ENCODE results near the gene WNT5B.

Gene WNT5B

GRCh38 chr12:1592444-1593173 lies 36.4 kb upstream of the WNT5B start:
- in situ Hi-C loops (cut with MboI; ENCODE audit: low pct_unique_long_range_greater_than_20kb, low sequenced_read_pairs, unreplicated experiment) = no loop called here
- peak; percentile 49 for DNase-seq (ENCODE audit: low spot score)
- no peak for TF ChIP-seq CTCF (IDR thresholded peaks at IDR 0.05; ENCODE audit: extremely low read depth, insufficient read depth, missing control alignments)

- in situ Hi-C loops (cut with MboI; ENCODE audit: low pct_unique_long_range_greater_than_20kb, low sequenced_read_pairs, unreplicated experiment) = no loop called here
- no peak for TF ChIP-seq CTCF (IDR thresholded peaks at IDR 0.05; ENCODE audit: extremely low read depth, insufficient read depth, missing control alignments)
- peak; percentile 36 for DNase-seq (ENCODE audit: low spot score)
These were observed 35.6 kb upstream of the WNT5B start for GRCh38 chr12:1593174-1594005.

- peak; percentile 84 for DNase-seq (ENCODE audit: low spot score)
- in situ Hi-C loops (cut with MboI; ENCODE audit: low pct_unique_long_range_greater_than_20kb, low sequenced_read_pairs, unreplicated experiment) = no loop called here
- TF ChIP-seq CTCF (IDR thresholded peaks at IDR 0.05; ENCODE audit: extremely low read depth, insufficient read depth, missing control alignments) = no peak
These were observed 35.1 kb upstream of the WNT5B start for GRCh38 chr12:1594006-1594260.

GRCh38 chr12:1594261-1595025 lies 34.6 kb upstream of the WNT5B start, which contains the start of gene FBXL14:
Gene FBXL14, minus strand, starts transcription at chr12:1594581. Its CDS starts 515 bp downstream, at chr12:1594066.
- TF ChIP-seq CTCF (IDR thresholded peaks at IDR 0.05; ENCODE audit: extremely low read depth, insufficient read depth, missing control alignments) = no peak
- peak; percentile 86 for DNase-seq (ENCODE audit: low spot score)
- in situ Hi-C loops (cut with MboI; ENCODE audit: low pct_unique_long_range_greater_than_20kb, low sequenced_read_pairs, unreplicated experiment) = no loop called here

GRCh38 chr12:1595026-1595561 lies 33.9 kb upstream of the WNT5B start:
- DNase-seq (ENCODE audit: low spot score) = no peak
- in situ Hi-C loops (cut with MboI; ENCODE audit: low pct_unique_long_range_greater_than_20kb, low sequenced_read_pairs, unreplicated experiment) = no loop called here
- no peak for TF ChIP-seq CTCF (IDR thresholded peaks at IDR 0.05; ENCODE audit: extremely low read depth, insufficient read depth, missing control alignments)

GRCh38 chr12:1595690-1596347 lies 33.2 kb upstream of the WNT5B start:
- no peak for TF ChIP-seq CTCF (IDR thresholded peaks at IDR 0.05; ENCODE audit: extremely low read depth, insufficient read depth, missing control alignments)
- in situ Hi-C loops (cut with MboI; ENCODE audit: low pct_unique_long_range_greater_than_20kb, low sequenced_read_pairs, unreplicated experiment) = no loop called here
- DNase-seq (ENCODE audit: low spot score) = no peak
